GM12864 (cell line): Measurements from ENCODE around the gene AP1AR.
"Not testable (repeated sequence)": the region's sequence is repeated elsewhere in the genome, so short reads cannot be mapped to it uniquely, and the experiment has no call there.

Source experiments
- DNase-seq: peaks from one replicate; pipeline ENCODE4 v3.0.0-alpha.2; 2011; ENCODE audit warnings: low read depth
- H3K4me3 ChIP-seq: 2 replicates; pipeline ENCODE4 v1.5.1; 2011; ENCODE audit warnings: mild to moderate bottlenecking, low read depth, low read length, control low read depth
- CTCF ChIP-seq: IDR thresholded peaks from 2 replicates; pipeline ENCODE4 v1.5.1; 2011; ENCODE audit warnings: low read depth, mild to moderate bottlenecking, moderate library complexity, low read length, control low read depth, inconsistent platforms; ENCODE audit errors: missing control alignments

Gene AP1AR

GRCh38 chr4:112189754-112190153, 41.8 kb upstream of the AP1AR start:
- no peak overlapping the region for H3K4me3 ChIP-seq
- no peak for TF ChIP-seq CTCF
- DNase-seq: no peak

- DNase-seq: no peak
- TF ChIP-seq CTCF: no peak
- H3K4me3 ChIP-seq: no peak overlapping the region
These were observed 40.9 kb upstream of the AP1AR start for GRCh38 chr4:112190684-112191083.

- DNase-seq: no peak
- TF ChIP-seq CTCF: no peak
- H3K4me3 ChIP-seq: no peak overlapping the region
These were observed 35.1 kb upstream of the AP1AR start for GRCh38 chr4:112196461-112196860.

- TF ChIP-seq CTCF: no peak
- no peak for DNase-seq
- no peak overlapping the region for H3K4me3 ChIP-seq
These were observed 32.5 kb upstream of the AP1AR start for GRCh38 chr4:112199041-112199440.

GRCh38 chr4:112201915-112202505, 29.6 kb upstream of the AP1AR start:
- DNase-seq: no peak
- no peak for TF ChIP-seq CTCF
- no peak overlapping the region for H3K4me3 ChIP-seq

- H3K4me3 ChIP-seq: no peak overlapping the region
- no peak for DNase-seq
- TF ChIP-seq CTCF: no peak
These were observed 28.0 kb upstream of the AP1AR start for GRCh38 chr4:112203593-112203992.

- H3K4me3 ChIP-seq: no peak overlapping the region
- no peak for TF ChIP-seq CTCF
- no peak for DNase-seq
These were observed 25.2 kb upstream of the AP1AR start for GRCh38 chr4:112206431-112206830.

GRCh38 chr4:112208137-112209095, 23.2 kb upstream of the AP1AR start:
- not testable (repeated sequence) for DNase-seq

More at GRCh38 chr4:112208137-112209095, 23.2 kb upstream of the AP1AR start:
- not testable (repeated sequence) for H3K4me3 ChIP-seq
